ENCODE data around the gene CWC22.
A peak's percentile ranks its signal among the peaks of the same experiment; 100 is the strongest.
"Not testable (repeated sequence)": the region's sequence is repeated elsewhere in the genome, so short reads cannot be mapped to it uniquely, and the experiment has no call there.

Gene CWC22

GRCh38 chr2:179991344-179991743, 15.8 kb downstream of the CWC22 start:
- H3K36me3 ChIP-seq (replicated peaks), result peaks cover 19% of the 10 kb centered on the region
- H3K9me3 ChIP-seq, result no peaks in the 10 kb centered on the region
- no peak for DNase-seq (ENCODE audit: low spot score in 2 of 2)
- no peaks in the 10 kb centered on the region for H3K27me3 ChIP-seq (ENCODE audit: low read depth)
- H3K4me3 ChIP-seq, result no peak overlapping the region
- peaks cover 5% of the 10 kb centered on the region; the same call in 1 of the 2 replicates for H3K4me1 ChIP-seq
- in situ Hi-C loops (cut with MboI; ENCODE audit: low sequenced_read_pairs), result no loop called here

GRCh38 chr2:179990676-179991317, 16.3 kb downstream of the CWC22 start:
- Histone ChIP-seq H3K4me1 (peaks cover 5% of the 10 kb centered on the region; the same call in 1 of the 2 replicates), H3K4me3 (no peak overlapping the region), H3K27me3 (ENCODE audit: low read depth) (no peaks in the 10 kb centered on the region), H3K36me3 (replicated peaks) (peaks cover 21% of the 10 kb centered on the region), H3K9me3 (no peaks in the 10 kb centered on the region)
- DNase-seq (ENCODE audit: low spot score in 2 of 2), result no peak
- in situ Hi-C loops (cut with MboI; ENCODE audit: low sequenced_read_pairs), result no loop called here

DNA sequence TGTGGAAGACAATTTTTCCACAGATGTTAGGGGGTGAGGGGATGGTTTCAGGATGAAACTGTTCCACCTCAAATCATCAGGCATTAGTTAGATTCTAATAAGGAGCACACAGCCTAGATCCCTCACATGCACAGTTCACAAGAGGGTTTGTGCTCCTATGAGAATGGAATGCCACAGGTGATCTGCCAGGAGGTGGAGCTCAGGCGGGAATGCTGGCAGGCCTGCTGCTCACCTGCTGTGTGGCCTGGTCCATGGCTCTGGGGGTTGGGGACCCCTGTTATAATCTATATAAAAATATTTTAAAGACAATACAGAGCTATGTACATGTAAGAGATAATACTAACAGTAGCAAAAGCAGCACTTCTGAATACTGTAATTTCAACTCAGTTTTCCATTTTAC, 19.2 kb downstream of the CWC22 start:
- H3K4me3 ChIP-seq, result no peak overlapping the region
- H3K36me3 ChIP-seq (replicated peaks), result peaks cover 23% of the 10 kb centered on the region
- no peaks in the 10 kb centered on the region for H3K9me3 ChIP-seq
- H3K4me1 ChIP-seq, result no peaks in the 10 kb centered on the region
- no peak for DNase-seq (ENCODE audit: low spot score in 2 of 2)
- in situ Hi-C loops (cut with MboI; ENCODE audit: low sequenced_read_pairs), result no loop called here
- no peaks in the 10 kb centered on the region for H3K27me3 ChIP-seq (ENCODE audit: low read depth)

- peaks cover 14% of the 10 kb centered on the region for H3K36me3 ChIP-seq (replicated peaks)
- in situ Hi-C loops (cut with MboI; ENCODE audit: low sequenced_read_pairs), result no loop called here
- H3K4me1 ChIP-seq, result no peaks in the 10 kb centered on the region
- H3K9me3 ChIP-seq, result no peaks in the 10 kb centered on the region
- no peaks in the 10 kb centered on the region for H3K27me3 ChIP-seq (ENCODE audit: low read depth)
- H3K4me3 ChIP-seq, result no peak overlapping the region
- DNase-seq (ENCODE audit: low spot score in 2 of 2), result no peak
Measured at GRCh38 chr2:179985163-179985820, 21.8 kb downstream of the CWC22 start.

DNA sequence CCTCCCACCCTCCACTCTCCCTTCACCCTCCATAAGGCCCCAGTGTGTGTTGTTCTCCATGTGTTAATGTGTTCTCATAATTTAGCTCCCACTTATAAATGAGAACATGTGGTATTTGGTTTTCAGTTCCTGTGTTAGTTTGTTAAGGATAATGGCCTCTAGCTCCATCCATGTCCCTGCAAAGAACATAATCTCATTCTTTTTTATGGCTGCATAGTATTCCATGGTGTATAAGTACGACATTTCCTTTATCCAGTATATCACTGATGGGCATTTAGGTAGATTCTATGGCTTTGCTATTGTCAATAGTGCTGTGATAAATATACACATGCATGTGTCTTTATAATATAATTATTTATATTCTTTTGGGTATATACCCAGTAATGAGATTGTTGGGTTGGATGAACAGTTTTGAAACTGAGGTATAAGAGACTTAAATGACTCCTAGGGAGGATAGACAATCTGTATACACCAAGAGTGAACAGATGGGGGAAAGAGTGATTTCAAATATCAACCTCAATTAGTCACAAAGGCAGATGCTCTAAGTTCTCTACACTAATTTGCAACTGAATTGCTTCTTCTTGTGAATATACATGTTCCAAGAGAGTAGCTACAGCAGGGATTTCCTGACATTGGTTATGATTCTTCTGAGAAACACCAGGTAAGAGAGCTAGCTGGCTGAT, 23.7 kb downstream of the CWC22 start:
- in situ Hi-C loops (cut with MboI; ENCODE audit: low sequenced_read_pairs), result no loop called here
- no peaks in the 10 kb centered on the region for H3K27me3 ChIP-seq (ENCODE audit: low read depth)
- H3K4me1 ChIP-seq, result no peaks in the 10 kb centered on the region
- no peak overlapping the region for H3K4me3 ChIP-seq
- H3K9me3 ChIP-seq, result no peaks in the 10 kb centered on the region
- peaks cover 18% of the 10 kb centered on the region for H3K36me3 ChIP-seq (replicated peaks)
- no peak for DNase-seq (ENCODE audit: low spot score in 2 of 2)

- Histone ChIP-seq H3K9me3 (no peaks in the 10 kb centered on the region), H3K36me3 (replicated peaks) (peaks cover 18% of the 10 kb centered on the region), H3K4me1 (no peaks in the 10 kb centered on the region), H3K27me3 (ENCODE audit: low read depth) (no peaks in the 10 kb centered on the region), H3K4me3 (no peak overlapping the region)
- no peak for DNase-seq (ENCODE audit: low spot score in 2 of 2)
- in situ Hi-C loops (cut with MboI; ENCODE audit: low sequenced_read_pairs), result no loop called here
Measured at GRCh38 chr2:179981085-179981484, 26.0 kb downstream of the CWC22 start.

DNA sequence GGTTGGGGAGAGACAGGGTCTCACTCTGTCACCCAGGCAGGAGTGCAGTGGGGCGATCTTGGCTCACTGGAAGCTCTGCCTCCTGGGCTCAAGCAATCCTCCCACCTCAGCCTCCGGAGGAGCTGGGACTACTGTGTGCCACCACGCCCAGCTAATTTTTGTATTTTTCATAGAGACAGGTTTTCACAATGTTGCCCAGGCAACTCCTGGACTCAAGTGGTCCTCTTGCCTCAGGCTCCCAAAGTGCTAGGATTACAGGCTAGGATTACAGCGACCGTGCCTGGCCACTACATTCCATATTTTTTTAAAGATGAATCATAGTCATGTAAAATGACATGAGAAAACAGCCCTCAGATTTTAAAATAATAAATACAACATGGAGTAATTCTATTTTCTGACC, 32.3 kb downstream of the CWC22 start:
- H3K4me1 ChIP-seq, result no peaks in the 10 kb centered on the region
- DNase-seq (ENCODE audit: low spot score in 2 of 2), result peak in 1 of 2 experiments; percentile 7
- no peaks in the 10 kb centered on the region for H3K9me3 ChIP-seq
- in situ Hi-C loops (cut with MboI; ENCODE audit: low sequenced_read_pairs), result no loop called here
- H3K36me3 ChIP-seq (replicated peaks), result peaks cover 28% of the 10 kb centered on the region
- no peaks in the 10 kb centered on the region for H3K27me3 ChIP-seq (ENCODE audit: low read depth)
- H3K4me3 ChIP-seq, result no peak overlapping the region

- in situ Hi-C loops (cut with MboI; ENCODE audit: low sequenced_read_pairs), result no loop called here
- DNase-seq (ENCODE audit: low spot score in 2 of 2), result no peak
- peaks cover 31% of the 10 kb centered on the region for H3K36me3 ChIP-seq (replicated peaks)
Measured at GRCh38 chr2:179966778-179967394, 40.2 kb downstream of the CWC22 start.

DNA sequence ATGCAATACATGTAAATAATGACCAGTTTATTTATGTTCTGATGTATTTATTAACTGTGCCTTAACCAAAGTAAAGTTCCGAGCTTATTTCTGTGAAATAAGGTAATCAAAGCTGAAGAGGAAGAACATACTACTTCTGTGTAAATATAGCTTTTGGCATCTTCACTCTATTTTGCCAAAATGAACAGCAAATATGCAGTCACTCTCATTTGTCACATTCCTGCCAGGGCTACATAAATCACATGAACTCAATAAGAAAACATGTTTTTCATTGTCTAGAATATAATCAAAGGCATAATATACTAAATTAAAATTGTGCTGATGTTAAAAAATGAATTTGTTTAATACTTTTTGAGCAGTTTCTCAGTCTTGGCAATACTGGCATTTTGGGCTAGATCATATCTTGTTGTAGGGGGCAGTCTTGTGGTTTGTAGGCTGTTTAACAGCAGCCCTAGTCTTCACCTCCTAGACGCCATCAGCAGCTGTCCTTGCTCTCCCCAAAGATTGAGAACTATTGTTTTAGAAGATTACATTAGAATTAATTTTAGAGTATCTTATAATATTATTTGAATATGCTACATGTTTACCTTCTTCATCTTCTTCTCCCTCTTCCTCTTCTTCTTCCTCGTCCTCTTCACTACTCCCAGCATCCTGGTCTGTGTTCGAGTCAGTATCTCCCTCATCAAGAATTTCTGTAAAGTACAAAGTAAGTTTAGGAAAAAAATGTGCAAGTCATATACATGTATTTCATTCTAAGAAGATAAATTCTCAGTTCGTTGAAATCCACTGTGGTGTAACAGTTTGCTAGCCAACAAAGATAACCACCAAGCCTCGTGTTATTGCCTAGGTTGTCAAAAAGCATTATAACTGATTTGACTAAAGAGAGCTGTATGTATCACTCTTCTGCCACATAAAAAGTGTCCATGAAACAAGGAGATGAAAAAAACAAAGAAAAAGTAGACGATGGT, 41.5 kb downstream of the CWC22 start:
- no peaks in the 10 kb centered on the region for H3K4me1 ChIP-seq
- H3K4me3 ChIP-seq, result no peak overlapping the region
- H3K9me3 ChIP-seq, result no peaks in the 10 kb centered on the region
- in situ Hi-C loops (cut with MboI; ENCODE audit: low sequenced_read_pairs), result no loop called here
- H3K27me3 ChIP-seq (ENCODE audit: low read depth), result no peaks in the 10 kb centered on the region
- DNase-seq (ENCODE audit: low spot score in 2 of 2), result no peak
- H3K36me3 ChIP-seq (replicated peaks), result peaks cover 28% of the 10 kb centered on the region

More at GRCh38 chr2:179966778-179967394, 40.2 kb downstream of the CWC22 start:
- H3K9me3 ChIP-seq, result no peaks in the 10 kb centered on the region
- no peaks in the 10 kb centered on the region for H3K27me3 ChIP-seq (ENCODE audit: low read depth)
- no peaks in the 10 kb centered on the region for H3K4me1 ChIP-seq
- H3K4me3 ChIP-seq, result no peak overlapping the region

- Histone ChIP-seq H3K9me3 (no peaks in the 10 kb centered on the region), H3K4me1 (no peaks in the 10 kb centered on the region), H3K4me3 (no peak overlapping the region), H3K36me3 (replicated peaks) (peaks cover 24% of the 10 kb centered on the region), H3K27me3 (ENCODE audit: low read depth) (no peaks in the 10 kb centered on the region)
- in situ Hi-C loops (cut with MboI; ENCODE audit: low sequenced_read_pairs), result no loop called here
- DNase-seq (ENCODE audit: low spot score in 2 of 2), result no peak
Measured at GRCh38 chr2:179963626-179964025, 43.5 kb downstream of the CWC22 start.

GRCh38 chr2:179958251-179958650, 48.8 kb downstream of the CWC22 start:
- peaks cover 13% of the 10 kb centered on the region for H3K36me3 ChIP-seq (replicated peaks)
- H3K4me3 ChIP-seq; H3K4me1 ChIP-seq; in situ Hi-C loops (cut with MboI; ENCODE audit: low sequenced_read_pairs); DNase-seq (ENCODE audit: low spot score in 2 of 2); H3K27me3 ChIP-seq (ENCODE audit: low read depth); H3K9me3 ChIP-seq: not testable (repeated sequence)

- Histone ChIP-seq H3K9me3 (no peaks in the 10 kb centered on the region), H3K27me3 (ENCODE audit: low read depth) (no peaks in the 10 kb centered on the region), H3K4me3 (no peak overlapping the region), H3K4me1 (no peaks in the 10 kb centered on the region), H3K36me3 (replicated peaks) (peaks cover 30% of the 10 kb centered on the region)
- in situ Hi-C loops (cut with MboI; ENCODE audit: low sequenced_read_pairs), result no loop called here
- no peak for DNase-seq (ENCODE audit: low spot score in 2 of 2)
Measured at GRCh38 chr2:179954026-179954425, 53.1 kb downstream of the CWC22 start.

DNA sequence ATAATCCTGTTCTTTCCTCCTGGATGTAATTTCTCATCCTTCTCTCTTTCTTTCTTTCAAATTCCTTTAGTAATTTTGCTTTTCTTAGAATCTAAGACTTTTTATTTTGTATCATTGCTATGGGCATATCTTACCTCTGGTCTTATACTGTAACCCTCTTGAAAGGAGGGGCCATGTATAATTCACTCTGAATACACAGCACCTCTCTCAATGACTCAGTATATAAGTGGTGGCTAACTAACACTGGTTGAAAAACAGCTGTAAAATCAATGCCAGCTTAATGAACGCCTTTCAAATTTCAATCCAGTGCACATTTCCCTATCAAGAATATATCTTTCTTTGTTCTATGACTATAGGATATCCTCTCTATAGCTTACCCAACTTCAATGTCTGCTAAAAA, 53.7 kb downstream of the CWC22 start:
- H3K9me3 ChIP-seq, result no peaks in the 10 kb centered on the region
- H3K4me3 ChIP-seq, result no peak overlapping the region
- no peaks in the 10 kb centered on the region for H3K4me1 ChIP-seq
- DNase-seq (ENCODE audit: low spot score in 2 of 2), result no peak
- peaks cover 34% of the 10 kb centered on the region for H3K36me3 ChIP-seq (replicated peaks)
- in situ Hi-C loops (cut with MboI; ENCODE audit: low sequenced_read_pairs), result no loop called here
- H3K27me3 ChIP-seq (ENCODE audit: low read depth), result no peaks in the 10 kb centered on the region
